ENCODE data around the gene PRRT2. TPM values are rescaled to one million over a fixed set of nuclear protein-coding genes. Genes with fewer than 3 reads are reported as not detected.
A peak's percentile ranks its signal among the peaks of the same experiment; 100 is the strongest.

The PRRT2 gene
- polyA plus RNA-seq, 2 of the 4 experiments (the other 2 are of a cell fraction) = 0.25 to 0.44 TPM

- H3K4me1 ChIP-seq = peaks cover 19% of the 10 kb centered on the region
Observed at GRCh38 chr16:29863669-29863984, 51.6 kb downstream of the PRRT2 start.

GRCh38 chr16:29864205-29864604 is 52.2 kb downstream of the PRRT2 start:
- DNase-seq (ENCODE audit: low read depth in 1 of 2, low spot score in 1 of 2) = no peak
- ChIA-PET CTCF (interaction anchor here (0.7 to 2.5 kb wide), 9 partner anchors 9 to 161 kb away, joined by 3 to 9 read pairs (median 5); partner anchors contain the start of genes C16orf92, DOC2A and MVP), POLR2A (interaction anchor here (0.6 kb wide), 1 partner anchor 68 kb away, joined by 3 read pairs; no protein-coding TSS in a partner anchor)
- TF ChIP-seq NFE2L2 (conservative IDR thresholded peaks at IDR 0.05; ENCODE audit: low read length) (no peak), RFX5 (IDR thresholded peaks at IDR 0.05) (no peak), MAX (IDR thresholded peaks at IDR 0.05) (no peak), JUN (IDR thresholded peaks at IDR 0.05) (no peak), MAZ (IDR thresholded peaks at IDR 0.05; ENCODE audit: borderline replicate concordance, low read depth, low read length) (no peak), EHMT2 (IDR thresholded peaks at IDR 0.05; ENCODE audit: low read depth) (no peak), HES2 (IDR thresholded peaks at IDR 0.05) (no peak), FOSB (CRISPR knock-in tag; IDR thresholded peaks at IDR 0.05) (no peak), REST (IDR thresholded peaks at IDR 0.05) (no peak), KDM1A (IDR thresholded peaks at IDR 0.05; ENCODE audit: low read depth) (no peak)
- H3K9me3 ChIP-seq = no peaks in the 10 kb centered on the region
- no peak overlapping the region; the same call in 2 of the 3 replicates for H3K4me2 ChIP-seq
- WGBS (ENCODE audit: missing lambda C conversion rate) = 57% methylated on average over 9 of the region's 9 CpGs
- H3K27ac ChIP-seq = peak overlapping the region in 1 of 2 experiments; percentile 88; a peak in 2 of 6 replicates
- H3K4me1 ChIP-seq = peaks cover 19% of the 10 kb centered on the region
- FAIRE-seq = no peak
- no peak for ATAC-seq
- no peak overlapping the region for H3K4me3 ChIP-seq

More at GRCh38 chr16:29863669-29863984, 51.6 kb downstream of the PRRT2 start:
- peak overlapping the region; percentile 88 to 97 for H3K27ac ChIP-seq
- ChIA-PET CTCF (interaction anchor here (0.7 to 2.6 kb wide), 22 partner anchors 10 to 168 kb away, joined by 3 to 15 read pairs (median 5); partner anchors contain the start of genes C16orf92, DOC2A, MVP and TLCD3B), POLR2A (interaction anchor here (1.2 kb wide), 1 partner anchor 36 kb away, joined by 6 read pairs; the partner anchor contains the start of genes ASPHD1 and SEZ6L2)
- FAIRE-seq = no peak
- WGBS (ENCODE audit: missing lambda C conversion rate) = 39% methylated on average over 16 of the region's 16 CpGs
- TF ChIP-seq CHD2 (IDR thresholded peaks at IDR 0.05; ENCODE audit: low read length, partially characterized antibody) (peak; percentile 1), RAD21 (conservative IDR thresholded peaks at IDR 0.05 in 1 of 2, IDR thresholded peaks at IDR 0.05 in 1 of 2) (0 out of 5 replicates have a peak, but pooled peaks of 1 of the 2 experiments have one; percentile 7), HDAC2 (IDR thresholded peaks at IDR 0.05) (no peak)
- H3K9me3 ChIP-seq = no peaks in the 10 kb centered on the region
- peak overlapping the region; percentile 92 for H3K4me2 ChIP-seq
- ATAC-seq = no peak
- DNase-seq (ENCODE audit: low read depth in 1 of 2, low spot score in 1 of 2) = no peak
- H3K4me3 ChIP-seq = no peak overlapping the region

Small RNA genes lying within 50 kb of the gene (small RNA-seq; reads per million reads assigned to genes)
- gene AC009133.6 = 0 reads per million in 6 experiments
- gene AC120114.4 = 0 reads per million in 6 experiments

Other genes with a start within 250 kb of the PRRT2 start
- not detected in 2 replicates for gene SPN, start 148.9 kb upstream of the PRRT2 start, polyA plus RNA-seq (2011; rRNA removed)
- 0.03 TPM in 2 of 3 replicates, not detected in the other for gene SPN, start 148.9 kb upstream of the PRRT2 start, polyA plus RNA-seq (2017; fragmentation: RNase III; extraction: RNeasy Plus Mini Kit Qiagen cat#74134 plus additional on column Dnase treatment)
- gene QPRT, start 133.0 kb upstream of the PRRT2 start, polyA plus RNA-seq (2011; rRNA removed) = 1.9 and 2.1 TPM in 2 replicates
- 1.4 to 2.2 TPM (median 1.7 TPM) in 3 replicates for gene QPRT, start 133.0 kb upstream of the PRRT2 start, polyA plus RNA-seq (2017; fragmentation: RNase III; extraction: RNeasy Plus Mini Kit Qiagen cat#74134 plus additional on column Dnase treatment)
- gene C16orf54, start 66.2 kb upstream of the PRRT2 start, polyA plus RNA-seq (2011; rRNA removed) = not detected in 2 replicates
- gene C16orf54, start 66.2 kb upstream of the PRRT2 start, polyA plus RNA-seq (2017; fragmentation: RNase III; extraction: RNeasy Plus Mini Kit Qiagen cat#74134 plus additional on column Dnase treatment) = not detected in 3 replicates
- gene ZG16, start 33.9 kb upstream of the PRRT2 start, polyA plus RNA-seq (2011; rRNA removed) = not detected in 2 replicates
- gene ZG16, start 33.9 kb upstream of the PRRT2 start, polyA plus RNA-seq (2017; fragmentation: RNase III; extraction: RNeasy Plus Mini Kit Qiagen cat#74134 plus additional on column Dnase treatment) = not detected in 3 replicates
- gene KIF22, start 21.4 kb upstream of the PRRT2 start, polyA plus RNA-seq (2011; rRNA removed) = 64.3 and 85.9 TPM in 2 replicates
- 70.0 to 73.7 TPM (median 72.6 TPM) in 3 replicates for gene KIF22, start 21.4 kb upstream of the PRRT2 start, polyA plus RNA-seq (2017; fragmentation: RNase III; extraction: RNeasy Plus Mini Kit Qiagen cat#74134 plus additional on column Dnase treatment)
- gene MAZ, start 5.7 kb upstream of the PRRT2 start, polyA plus RNA-seq (2011; rRNA removed) = 79.6 and 99.7 TPM in 2 replicates
- 216 to 231 TPM (median 221 TPM) in 3 replicates for gene MAZ, start 5.7 kb upstream of the PRRT2 start, polyA plus RNA-seq (2017; fragmentation: RNase III; extraction: RNeasy Plus Mini Kit Qiagen cat#74134 plus additional on column Dnase treatment)
- gene PAGR1, start 4.0 kb downstream of the PRRT2 start, polyA plus RNA-seq (2011; rRNA removed) = 18.9 and 26.7 TPM in 2 replicates
- gene PAGR1, start 4.0 kb downstream of the PRRT2 start, polyA plus RNA-seq (2017; fragmentation: RNase III; extraction: RNeasy Plus Mini Kit Qiagen cat#74134 plus additional on column Dnase treatment) = 41.0 to 44.5 TPM (median 43.1 TPM) in 3 replicates
- 73.3 and 87.7 TPM in 2 replicates for gene MVP, start 8.3 kb downstream of the PRRT2 start, polyA plus RNA-seq (2011; rRNA removed)
- 86.2 to 109 TPM (median 106 TPM) in 3 replicates for gene MVP, start 8.3 kb downstream of the PRRT2 start, polyA plus RNA-seq (2017; fragmentation: RNase III; extraction: RNeasy Plus Mini Kit Qiagen cat#74134 plus additional on column Dnase treatment)
- 64.0 and 84.3 TPM in 2 replicates for gene CDIPT, start 51.0 kb downstream of the PRRT2 start, polyA plus RNA-seq (2011; rRNA removed)
- 60.3 to 72.1 TPM (median 71.2 TPM) in 3 replicates for gene CDIPT, start 51.0 kb downstream of the PRRT2 start, polyA plus RNA-seq (2017; fragmentation: RNase III; extraction: RNeasy Plus Mini Kit Qiagen cat#74134 plus additional on column Dnase treatment)
- gene SEZ6L2, start 87.4 kb downstream of the PRRT2 start, polyA plus RNA-seq (2011; rRNA removed) = 4.3 and 5.1 TPM in 2 replicates
- gene SEZ6L2, start 87.4 kb downstream of the PRRT2 start, polyA plus RNA-seq (2017; fragmentation: RNase III; extraction: RNeasy Plus Mini Kit Qiagen cat#74134 plus additional on column Dnase treatment) = 9.0 to 12.6 TPM (median 11.4 TPM) in 3 replicates
- 3.7 and 4.6 TPM in 2 replicates for gene ASPHD1, start 88.3 kb downstream of the PRRT2 start, polyA plus RNA-seq (2011; rRNA removed)
- gene ASPHD1, start 88.3 kb downstream of the PRRT2 start, polyA plus RNA-seq (2017; fragmentation: RNase III; extraction: RNeasy Plus Mini Kit Qiagen cat#74134 plus additional on column Dnase treatment) = 20.6 to 22.2 TPM (median 21.6 TPM) in 3 replicates
- 14.6 and 15.3 TPM in 2 replicates for gene KCTD13, start 114.0 kb downstream of the PRRT2 start, polyA plus RNA-seq (2011; rRNA removed)
- 11.9 to 13.3 TPM (median 12.7 TPM) in 3 replicates for gene KCTD13, start 114.0 kb downstream of the PRRT2 start, polyA plus RNA-seq (2017; fragmentation: RNase III; extraction: RNeasy Plus Mini Kit Qiagen cat#74134 plus additional on column Dnase treatment)
- 65.1 and 82.5 TPM in 2 replicates for gene TMEM219, start 149.9 kb downstream of the PRRT2 start, polyA plus RNA-seq (2011; rRNA removed)
- 68.1 to 77.2 TPM (median 74.4 TPM) in 3 replicates for gene TMEM219, start 149.9 kb downstream of the PRRT2 start, polyA plus RNA-seq (2017; fragmentation: RNase III; extraction: RNeasy Plus Mini Kit Qiagen cat#74134 plus additional on column Dnase treatment)
- gene TAOK2, start 161.7 kb downstream of the PRRT2 start, polyA plus RNA-seq (2011; rRNA removed) = 13.7 TPM in 2 replicates
- gene TAOK2, start 161.7 kb downstream of the PRRT2 start, polyA plus RNA-seq (2017; fragmentation: RNase III; extraction: RNeasy Plus Mini Kit Qiagen cat#74134 plus additional on column Dnase treatment) = 28.2 to 30.8 TPM (median 30.7 TPM) in 3 replicates
- gene HIRIP3, start 183.4 kb downstream of the PRRT2 start, polyA plus RNA-seq (2011; rRNA removed) = 11.5 and 13.5 TPM in 2 replicates
- gene HIRIP3, start 183.4 kb downstream of the PRRT2 start, polyA plus RNA-seq (2017; fragmentation: RNase III; extraction: RNeasy Plus Mini Kit Qiagen cat#74134 plus additional on column Dnase treatment) = 16.7 to 19.5 TPM (median 17.0 TPM) in 3 replicates
- gene INO80E, start 184.0 kb downstream of the PRRT2 start, polyA plus RNA-seq (2011; rRNA removed) = 33.1 and 41.3 TPM in 2 replicates
- 85.4 to 94.2 TPM (median 89.0 TPM) in 3 replicates for gene INO80E, start 184.0 kb downstream of the PRRT2 start, polyA plus RNA-seq (2017; fragmentation: RNase III; extraction: RNeasy Plus Mini Kit Qiagen cat#74134 plus additional on column Dnase treatment)
- 2.5 and 3.4 TPM in 2 replicates for gene DOC2A, start 198.8 kb downstream of the PRRT2 start, polyA plus RNA-seq (2011; rRNA removed)
- 4.6 to 6.7 TPM (median 5.5 TPM) in 3 replicates for gene DOC2A, start 198.8 kb downstream of the PRRT2 start, polyA plus RNA-seq (2017; fragmentation: RNase III; extraction: RNeasy Plus Mini Kit Qiagen cat#74134 plus additional on column Dnase treatment)
- not detected in 2 replicates for gene C16orf92, start 211.0 kb downstream of the PRRT2 start, polyA plus RNA-seq (2011; rRNA removed)
- gene C16orf92, start 211.0 kb downstream of the PRRT2 start, polyA plus RNA-seq (2017; fragmentation: RNase III; extraction: RNeasy Plus Mini Kit Qiagen cat#74134 plus additional on column Dnase treatment) = not detected in 3 replicates
- gene TLCD3B, start 219.1 kb downstream of the PRRT2 start, polyA plus RNA-seq (2011; rRNA removed) = 0.16 and 0.30 TPM in 2 replicates
- 0.35 to 0.71 TPM (median 0.68 TPM) in 3 replicates for gene TLCD3B, start 219.1 kb downstream of the PRRT2 start, polyA plus RNA-seq (2017; fragmentation: RNase III; extraction: RNeasy Plus Mini Kit Qiagen cat#74134 plus additional on column Dnase treatment)